GM10847 (cell line): Measurements from ENCODE around the gene AEBP1.

ENCODE experiments used
- POLR2A ChIP-seq: IDR thresholded peaks from 2 replicates; pipeline ENCODE4 v1.6.1; 2011; ENCODE audit not compliant: insufficient read length; ENCODE audit errors: extremely low read depth

Gene AEBP1

GRCh38 chr7:44093102-44093641, 11.0 kb upstream of the AEBP1 start:
- no peak for TF ChIP-seq POLR2A

GRCh38 chr7:44094365-44094764, 9.8 kb upstream of the AEBP1 start:
- no peak for TF ChIP-seq POLR2A

DNA sequence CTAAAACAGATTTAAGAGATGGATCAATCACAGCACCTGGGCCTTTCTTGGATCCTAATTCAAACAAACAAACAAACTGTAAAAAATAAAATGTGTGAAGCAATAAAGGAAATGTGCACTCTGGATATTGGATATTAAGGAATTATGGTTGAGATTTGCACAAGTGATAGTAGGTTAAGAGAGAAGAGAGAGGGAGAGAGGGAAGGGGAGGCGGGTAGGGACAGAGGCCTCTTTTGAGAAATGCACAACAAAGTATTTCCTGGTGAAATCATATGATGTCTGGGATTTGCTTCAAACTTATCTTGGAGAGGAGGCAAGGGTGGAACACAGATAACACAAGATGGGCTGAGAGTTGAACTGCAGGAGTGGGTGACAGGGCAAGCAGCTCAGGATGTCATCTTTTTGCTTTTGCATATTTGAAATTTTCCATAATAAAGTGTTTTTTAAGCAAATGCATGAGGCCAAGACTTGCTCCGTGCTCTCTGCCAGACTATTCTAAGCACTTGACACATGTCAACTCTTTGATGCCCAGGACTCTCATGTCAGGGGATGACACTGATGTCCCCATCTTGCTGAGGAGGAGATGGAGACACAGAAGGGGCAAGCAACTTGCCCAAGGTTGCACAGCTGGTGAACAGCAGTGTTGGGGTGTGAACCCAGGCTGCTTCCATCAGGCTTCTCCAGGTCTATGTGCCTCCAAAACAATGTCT, 9.1 kb upstream of the AEBP1 start:
- TF ChIP-seq POLR2A: no peak

- TF ChIP-seq POLR2A: no peak
These were observed 8.4 kb upstream of the AEBP1 start for GRCh38 chr7:44095781-44096180.

- TF ChIP-seq POLR2A: no peak
These were observed 7.7 kb upstream of the AEBP1 start for GRCh38 chr7:44096326-44096881.

DNA sequence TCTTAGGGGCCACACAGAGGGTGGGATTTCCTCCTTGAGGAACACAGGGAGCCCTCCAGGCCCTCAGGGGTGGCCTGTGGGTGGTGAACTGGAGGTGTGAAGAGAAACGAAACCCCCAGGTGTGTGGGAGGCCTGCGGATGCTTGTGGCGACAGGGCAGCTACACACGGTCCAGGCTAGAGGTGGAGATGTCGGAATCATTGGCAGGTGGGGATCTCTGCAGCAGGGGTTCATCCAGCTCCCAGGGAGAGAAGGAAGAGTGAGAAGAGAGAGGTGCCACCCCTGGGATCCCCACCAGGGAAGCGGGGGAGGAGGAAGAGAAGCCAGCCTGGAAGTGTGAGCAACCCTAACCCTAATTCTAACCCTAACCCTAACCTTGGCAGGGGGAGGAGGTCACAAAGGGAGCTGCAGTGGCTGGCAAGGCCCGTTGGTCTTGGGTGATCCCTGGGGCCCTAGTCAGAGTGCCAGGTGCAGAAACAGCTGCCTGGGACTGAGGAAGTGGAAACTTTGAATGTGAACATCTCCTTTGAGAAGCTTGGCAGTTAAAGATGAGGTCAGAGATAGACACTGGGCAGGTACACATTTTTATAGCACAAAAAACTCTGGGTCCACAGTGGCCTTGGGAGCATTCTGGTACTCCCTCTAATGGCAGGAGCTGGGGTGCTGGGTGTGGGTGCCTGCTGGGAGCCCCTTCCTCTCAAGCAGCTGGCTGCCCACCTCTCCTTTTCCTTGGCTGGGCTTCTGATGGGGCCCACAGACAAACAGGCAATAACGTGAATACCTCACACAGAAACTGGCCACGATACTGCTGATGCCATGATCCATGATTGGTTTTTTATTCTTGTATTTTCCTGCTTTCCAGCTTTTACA, 6.8 kb upstream of the AEBP1 start:
- TF ChIP-seq POLR2A: no peak

DNA sequence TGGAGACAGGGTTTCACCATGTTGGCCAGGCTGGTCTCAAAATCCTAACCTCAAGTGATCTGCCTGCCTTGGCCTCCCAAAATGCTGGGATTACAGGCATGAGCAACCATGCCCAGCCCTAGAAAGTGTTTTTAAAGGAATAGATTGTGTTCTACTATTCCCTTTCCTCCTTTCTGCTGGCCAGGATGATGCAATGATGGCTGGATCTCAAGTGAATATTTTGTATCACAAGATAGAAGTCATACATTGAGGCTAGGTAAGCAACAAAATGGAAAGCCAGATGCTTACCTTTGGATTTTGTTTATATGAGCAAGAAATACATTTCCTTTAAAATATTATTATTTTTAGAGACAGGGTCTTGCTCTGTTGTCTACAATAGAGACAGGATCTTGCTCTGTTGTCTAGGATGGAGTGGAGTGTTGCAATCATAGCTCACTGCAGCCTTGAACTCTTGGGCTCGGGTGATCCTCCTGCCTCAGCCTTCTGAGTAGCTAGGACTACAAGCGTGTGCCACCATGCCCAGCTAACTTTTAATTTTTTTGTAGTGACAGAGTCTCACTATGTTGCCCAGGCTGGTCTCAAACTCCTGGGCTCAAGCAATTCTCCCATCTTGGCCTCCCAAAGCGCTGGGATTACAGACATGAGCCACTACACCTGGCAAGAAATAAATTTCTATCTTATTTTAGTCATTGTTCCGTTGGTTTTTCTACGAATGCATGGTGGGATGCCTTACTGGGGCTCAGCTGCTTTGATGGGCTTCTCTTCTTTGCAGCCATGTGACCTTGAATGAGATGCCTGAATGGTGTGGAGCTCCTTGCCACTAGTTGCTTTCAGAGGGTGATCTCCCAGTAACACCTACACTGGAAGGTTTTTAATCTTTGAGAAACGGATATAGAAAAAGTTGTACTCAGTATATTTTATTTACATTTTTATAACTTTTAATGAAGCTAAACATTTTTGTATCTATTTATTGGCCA, 5.8 kb upstream of the AEBP1 start:
- TF ChIP-seq POLR2A: no peak

- no peak for TF ChIP-seq POLR2A
These were observed 4.5 kb upstream of the AEBP1 start for GRCh38 chr7:44099669-44100068.

DNA sequence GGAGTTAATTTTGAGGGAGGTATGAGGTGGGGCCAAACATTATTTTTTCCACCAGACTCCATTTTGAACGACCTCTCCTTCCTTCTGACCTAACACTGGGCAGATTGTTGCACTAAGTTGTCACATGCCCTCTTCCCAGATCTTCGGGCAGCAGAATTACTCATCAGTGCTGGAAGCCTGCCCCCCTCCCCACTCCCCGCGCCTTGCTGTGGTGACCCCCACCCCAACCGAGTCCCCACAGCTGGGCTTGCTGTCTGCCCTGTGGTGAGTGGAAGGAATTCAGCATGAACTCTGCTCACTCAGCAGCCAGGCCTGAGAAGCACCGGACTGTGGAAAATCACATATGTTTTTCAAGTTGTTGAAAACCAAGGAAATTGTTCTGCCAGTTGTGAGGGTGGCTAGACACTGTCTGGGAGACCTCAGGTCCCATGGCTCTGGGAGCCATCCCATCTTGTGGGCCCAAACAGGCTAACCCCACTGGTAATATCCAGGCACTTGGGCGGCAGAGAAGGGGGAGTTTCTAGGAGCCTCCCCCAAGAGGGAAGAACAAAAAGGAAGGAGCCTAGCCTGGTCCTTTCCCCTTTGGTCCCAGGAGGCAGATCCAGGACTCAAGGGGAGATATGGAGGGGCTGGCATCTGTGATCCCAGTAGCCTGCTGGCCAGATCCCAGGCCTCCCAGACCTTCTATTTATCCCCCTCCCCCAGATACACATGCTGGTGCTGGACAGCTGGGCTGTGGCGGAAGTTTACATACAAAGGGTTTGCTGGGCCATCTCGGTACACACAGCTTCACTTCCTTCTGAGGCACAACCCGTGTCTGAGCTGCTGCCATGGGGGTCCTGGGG, 3.5 kb upstream of the AEBP1 start:
- no peak for TF ChIP-seq POLR2A

- no peak for TF ChIP-seq POLR2A
These were observed 2.7 kb upstream of the AEBP1 start for GRCh38 chr7:44101303-44101965.

DNA sequence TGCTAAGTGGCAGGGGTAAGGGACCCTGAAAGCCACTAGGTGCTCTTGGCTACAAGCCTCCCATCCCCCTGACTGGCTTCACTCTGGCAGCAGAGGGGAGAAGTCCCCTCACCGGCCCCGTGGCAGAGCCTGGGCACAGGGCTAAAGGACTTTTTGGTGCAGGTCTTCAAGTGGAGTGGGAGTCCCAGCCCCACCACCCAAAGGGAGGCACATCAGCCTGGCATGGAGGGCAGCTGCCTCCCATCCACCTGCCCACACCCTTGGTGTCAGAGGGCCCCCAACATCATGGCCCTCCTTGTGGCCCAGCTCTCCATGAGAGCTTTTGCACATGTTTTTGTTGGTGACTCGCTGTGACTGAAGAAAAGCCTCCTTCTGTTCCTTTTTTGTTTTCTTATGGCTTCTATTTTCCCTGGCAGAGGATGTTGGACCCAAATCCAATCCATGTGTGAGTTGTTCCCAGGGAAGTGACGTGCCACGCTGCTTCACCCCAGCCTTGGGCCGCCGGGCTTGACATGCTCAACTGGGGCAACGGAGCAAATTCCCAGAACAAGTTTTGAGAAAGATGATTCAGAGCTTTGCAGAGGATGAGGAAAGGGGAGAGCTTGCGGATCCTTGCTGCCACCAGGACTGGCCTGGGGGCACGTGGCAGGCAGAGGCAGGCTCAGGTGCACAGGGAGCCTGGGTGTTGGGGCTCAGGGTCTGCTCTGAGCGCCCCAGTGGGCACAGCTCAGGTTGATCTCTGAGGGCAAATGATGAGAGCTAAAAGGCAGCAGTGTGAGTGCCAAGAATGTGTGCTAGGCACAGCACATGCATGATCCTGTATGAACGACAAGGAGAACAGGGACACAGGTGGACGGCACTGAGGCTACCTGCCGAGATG, 1.9 kb upstream of the AEBP1 start:
- TF ChIP-seq POLR2A: no peak

GRCh38 chr7:44102846-44103565, 1.1 kb upstream of the AEBP1 start:
- TF ChIP-seq POLR2A: no peak
